Activated T-cell treated with anti-CD3 and anti-CD28 coated beads for 4 hours (primary cell): ENCODE results near the gene SPTBN4.
A peak's percentile ranks its signal among the peaks of the same experiment; 100 is the strongest.

Experiments
- DNase-seq: peaks from one replicate; pipeline ENCODE4 v3.0.0-alpha.2; 2020

The SPTBN4 gene

DNA sequence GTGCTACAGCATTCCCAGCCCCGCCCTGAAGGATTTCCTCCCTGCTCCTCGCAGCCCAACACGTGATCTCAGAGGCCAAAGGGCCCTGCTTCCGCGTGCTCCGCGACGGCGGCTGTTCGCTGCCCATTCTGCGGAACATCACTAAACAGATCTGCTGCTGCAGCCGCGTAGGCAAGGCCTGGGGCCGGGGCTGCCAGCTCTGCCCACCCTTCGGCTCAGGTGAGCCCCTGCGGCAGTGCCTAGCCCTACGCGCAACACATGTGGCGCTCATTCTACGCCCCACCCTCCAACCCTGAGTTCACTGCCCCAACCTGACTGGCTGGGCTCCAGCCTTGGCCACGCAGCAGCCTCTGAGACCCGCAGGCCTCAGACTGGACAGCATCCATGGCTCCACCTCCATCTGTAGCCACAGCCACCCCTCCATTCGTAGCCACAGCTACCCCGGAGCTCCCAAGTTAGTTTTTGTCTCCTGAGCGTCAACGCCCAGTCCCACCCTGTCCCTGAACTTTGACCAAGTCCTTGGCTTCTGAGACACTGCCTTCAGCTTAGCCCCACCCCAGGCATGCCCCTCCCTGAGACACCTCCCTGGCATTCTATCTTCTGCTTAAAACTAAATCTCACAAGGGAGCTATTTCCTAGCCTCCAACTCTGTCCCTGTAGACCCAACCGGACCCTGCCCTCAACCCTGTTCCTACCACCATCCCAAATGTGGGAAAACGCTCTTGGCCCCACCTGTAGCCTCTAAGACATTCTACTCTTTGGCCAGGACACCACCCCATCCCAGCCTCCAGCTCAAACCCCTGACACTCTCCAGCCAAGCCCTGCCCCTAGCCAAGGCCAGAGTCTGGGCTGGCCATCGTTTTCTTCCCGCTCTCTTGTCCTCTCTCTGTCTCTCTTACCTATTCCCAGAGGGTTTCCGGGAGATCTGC is 140.8 kb downstream of the SPTBN4 start:
- DNase-seq: no peak

- DNase-seq: no peak
Measured at GRCh38 chr19:40608240-40608621, 141.4 kb downstream of the SPTBN4 start.

DNA sequence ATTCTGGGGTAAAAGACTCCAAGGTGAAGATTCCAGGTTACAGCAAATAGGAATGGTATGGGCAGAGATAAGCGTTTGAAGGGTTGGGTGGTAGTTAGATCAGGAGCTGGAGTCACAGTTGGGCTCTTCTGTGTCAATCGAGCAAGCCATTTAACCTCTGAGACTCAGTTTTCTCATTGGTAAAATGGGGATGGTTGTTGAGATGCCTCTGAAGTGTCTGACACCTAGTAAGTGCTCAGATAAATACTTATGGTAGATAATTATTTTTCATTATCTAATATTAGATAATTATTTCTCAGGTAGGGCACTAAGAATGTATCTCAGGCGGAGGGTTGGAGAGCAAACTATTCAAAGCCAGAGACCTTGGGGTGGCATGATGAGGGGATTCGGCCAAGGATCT is 142.2 kb downstream of the SPTBN4 start:
- no peak for DNase-seq

DNA sequence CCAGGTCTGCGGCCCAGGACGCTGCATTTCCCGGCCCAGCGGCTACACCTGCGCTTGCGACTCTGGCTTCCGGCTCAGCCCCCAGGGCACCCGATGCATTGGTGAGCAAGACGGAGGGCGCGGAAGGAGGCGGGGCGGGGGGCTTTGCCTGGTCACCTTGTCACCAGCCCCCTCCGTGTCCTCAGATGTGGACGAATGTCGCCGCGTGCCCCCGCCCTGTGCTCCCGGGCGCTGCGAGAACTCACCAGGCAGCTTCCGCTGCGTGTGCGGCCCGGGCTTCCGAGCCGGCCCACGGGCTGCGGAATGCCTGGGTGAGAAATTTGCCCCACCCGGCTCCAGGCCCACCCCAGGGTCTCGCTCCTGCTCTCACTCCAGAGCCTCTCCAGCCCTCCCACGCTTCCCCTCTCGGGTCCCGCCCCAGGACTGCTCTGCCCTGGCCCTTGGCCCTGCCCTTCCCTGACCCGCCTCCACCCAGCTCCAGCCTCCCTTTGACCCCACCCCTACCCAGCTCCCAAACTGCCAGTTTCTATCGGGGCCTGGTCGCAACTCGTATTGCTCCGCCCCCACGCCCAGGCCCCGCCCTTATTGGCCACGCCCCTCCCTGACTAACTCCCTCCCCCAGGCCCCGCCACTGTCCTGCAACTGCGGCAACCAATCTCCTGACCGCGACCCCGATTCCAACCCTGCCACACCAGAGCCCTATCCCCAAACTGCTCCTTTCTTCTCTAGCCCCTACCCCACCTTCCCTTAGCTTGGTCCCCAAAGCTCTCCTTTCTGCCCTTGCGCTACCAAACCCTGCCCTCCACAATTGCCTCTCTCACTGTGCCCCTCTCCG is 143.0 kb downstream of the SPTBN4 start:
- peak; percentile 89 for DNase-seq

DNA sequence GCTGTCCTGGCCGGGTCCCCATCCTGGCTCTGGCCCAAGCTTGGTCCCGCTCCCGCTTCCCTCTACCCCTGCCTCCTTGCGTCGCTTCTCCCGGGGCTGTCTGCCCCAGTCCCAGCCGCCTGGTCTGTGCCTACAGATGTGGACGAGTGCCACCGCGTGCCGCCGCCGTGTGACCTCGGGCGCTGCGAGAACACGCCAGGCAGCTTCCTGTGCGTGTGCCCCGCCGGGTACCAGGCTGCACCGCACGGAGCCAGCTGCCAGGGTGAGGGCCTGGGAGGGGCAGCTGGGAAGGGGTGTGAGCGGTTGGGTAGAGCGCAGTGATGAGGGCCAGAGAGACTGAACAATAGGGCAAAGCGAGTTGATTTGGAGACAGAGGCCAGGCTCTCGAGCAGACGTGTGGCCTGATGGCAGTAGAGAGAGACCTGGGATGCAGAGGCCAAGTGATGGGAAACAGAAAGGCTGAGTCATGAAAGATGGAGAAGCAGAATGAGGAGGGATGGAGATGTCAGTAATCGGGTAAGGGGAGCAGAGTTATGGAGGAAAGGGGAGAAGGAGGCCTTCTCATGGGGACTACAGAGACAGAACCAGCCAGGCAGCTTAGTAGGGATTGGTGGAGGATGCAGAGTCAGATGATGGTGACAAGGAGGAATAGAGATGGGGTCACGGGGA is 143.7 kb downstream of the SPTBN4 start:
- DNase-seq: no peak

DNA sequence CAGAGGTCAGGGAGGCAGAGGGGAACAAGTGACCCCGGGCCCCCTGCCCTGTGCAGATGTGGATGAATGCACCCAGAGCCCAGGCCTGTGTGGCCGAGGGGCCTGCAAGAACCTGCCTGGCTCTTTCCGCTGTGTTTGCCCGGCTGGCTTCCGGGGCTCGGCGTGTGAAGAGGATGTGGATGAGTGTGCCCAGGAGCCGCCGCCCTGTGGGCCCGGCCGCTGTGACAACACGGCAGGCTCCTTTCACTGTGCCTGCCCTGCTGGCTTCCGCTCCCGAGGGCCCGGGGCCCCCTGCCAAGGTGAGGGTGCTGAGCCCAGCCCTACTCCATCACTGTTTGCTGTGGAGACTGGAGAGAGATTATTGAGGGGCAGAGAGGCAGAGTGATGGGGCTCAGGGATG is 144.3 kb downstream of the SPTBN4 start:
- no peak for DNase-seq

GRCh38 chr19:40611900-40612698 is 145.3 kb downstream of the SPTBN4 start:
- DNase-seq: no peak

GRCh38 chr19:40612831-40613689 is 146.3 kb downstream of the SPTBN4 start:
- peak; percentile 86 for DNase-seq

DNA sequence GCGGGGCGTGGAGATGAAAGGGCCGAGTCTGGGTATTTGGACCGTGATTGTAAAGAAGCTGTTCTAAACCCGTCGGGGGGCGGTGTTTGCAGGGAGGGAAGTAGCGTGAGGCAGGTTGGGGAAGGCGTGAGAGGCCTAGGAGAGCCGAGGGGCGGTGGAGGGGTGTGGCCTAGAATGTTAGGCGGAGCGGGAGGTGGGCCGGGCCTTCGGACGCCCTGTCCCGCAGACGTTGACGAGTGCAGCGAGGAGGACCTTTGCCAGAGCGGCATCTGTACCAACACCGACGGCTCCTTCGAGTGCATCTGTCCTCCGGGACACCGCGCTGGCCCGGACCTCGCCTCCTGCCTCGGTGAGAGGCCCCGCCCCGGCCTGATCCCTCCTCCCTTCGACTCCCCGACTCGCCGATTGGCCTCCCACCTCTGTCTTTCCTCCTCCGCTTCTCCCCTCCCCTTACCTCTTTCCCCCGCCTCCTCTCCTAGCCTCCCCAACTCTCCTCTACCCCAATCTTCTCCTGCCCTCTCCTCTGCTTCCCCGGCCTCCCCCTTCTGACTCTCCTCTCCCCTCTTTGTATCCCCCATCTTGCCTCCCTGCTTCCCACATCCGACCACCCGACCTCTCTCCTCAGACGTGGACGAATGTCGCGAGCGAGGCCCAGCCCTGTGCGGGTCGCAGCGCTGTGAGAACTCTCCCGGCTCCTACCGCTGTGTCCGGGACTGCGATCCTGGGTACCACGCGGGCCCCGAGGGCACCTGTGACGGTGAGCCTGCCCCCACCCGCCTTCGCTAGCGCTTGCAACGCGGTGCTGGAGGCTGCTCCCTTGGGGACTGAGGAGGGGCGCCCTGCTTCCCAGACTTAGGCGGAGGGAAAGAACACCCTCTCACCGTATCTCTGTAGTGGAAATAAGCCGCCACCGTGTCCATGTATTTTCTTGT is 147.2 kb downstream of the SPTBN4 start:
- peak; percentile 84 for DNase-seq

DNA sequence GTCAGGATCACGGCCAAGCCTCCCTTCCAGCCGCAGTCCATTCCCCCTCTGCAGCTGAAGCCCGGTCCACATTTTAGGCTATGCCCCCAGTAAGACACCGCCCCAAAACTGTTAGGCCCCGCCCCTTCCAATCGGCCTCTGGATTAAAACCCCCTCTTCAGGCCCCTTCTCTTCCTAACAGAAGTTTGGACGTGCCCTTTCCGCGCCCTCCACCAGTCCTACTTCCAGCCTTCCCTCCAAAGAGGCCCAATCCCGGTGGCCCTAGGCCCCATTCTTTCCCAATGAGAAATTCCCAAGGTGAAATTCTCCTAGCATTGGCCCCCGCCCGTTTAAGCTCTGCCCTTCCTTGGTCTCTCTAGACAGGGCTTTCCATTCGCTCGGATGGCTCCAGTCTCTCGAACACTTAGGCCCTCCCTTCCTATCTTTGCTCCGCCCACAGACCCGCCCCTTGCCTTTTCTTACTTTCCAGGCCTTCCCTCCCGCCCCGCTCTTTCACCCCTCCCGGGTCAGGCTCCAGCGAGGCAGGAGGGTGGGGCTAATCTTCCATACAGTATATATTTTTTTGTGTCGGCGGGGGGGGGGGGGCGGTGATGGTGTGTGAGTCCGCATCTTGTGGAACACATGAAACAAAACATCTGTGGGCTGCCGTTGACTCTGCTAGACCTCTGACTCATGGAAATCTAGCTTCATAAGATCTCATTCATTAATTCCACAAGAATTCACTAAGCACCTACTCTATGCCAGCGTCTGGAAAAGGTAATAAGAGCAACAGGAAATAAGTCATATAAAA is 148.0 kb downstream of the SPTBN4 start:
- peak; percentile 98 for DNase-seq

DNA sequence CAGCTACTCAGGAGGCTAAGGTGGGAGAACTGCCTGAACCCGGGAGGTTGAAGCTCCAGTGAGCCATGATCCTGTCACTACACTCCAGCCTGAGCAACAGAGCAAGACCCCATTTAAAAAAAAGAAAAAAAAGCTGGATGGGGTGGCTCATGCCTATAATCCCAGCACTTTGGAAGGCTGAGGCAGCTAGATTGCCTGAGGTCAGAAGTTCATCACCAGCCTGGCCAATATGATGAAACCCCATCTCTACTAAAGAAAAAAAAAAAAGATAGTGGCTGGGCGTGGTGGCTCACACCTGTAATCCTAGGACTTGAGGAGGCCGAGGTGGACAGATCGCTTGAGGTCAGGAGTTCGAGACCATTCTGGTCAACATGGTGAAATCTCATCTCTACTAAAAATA is 149.4 kb downstream of the SPTBN4 start:
- DNase-seq: no peak

- DNase-seq: no peak
Measured at GRCh38 chr19:40616941-40617340, 150.1 kb downstream of the SPTBN4 start.

DNA sequence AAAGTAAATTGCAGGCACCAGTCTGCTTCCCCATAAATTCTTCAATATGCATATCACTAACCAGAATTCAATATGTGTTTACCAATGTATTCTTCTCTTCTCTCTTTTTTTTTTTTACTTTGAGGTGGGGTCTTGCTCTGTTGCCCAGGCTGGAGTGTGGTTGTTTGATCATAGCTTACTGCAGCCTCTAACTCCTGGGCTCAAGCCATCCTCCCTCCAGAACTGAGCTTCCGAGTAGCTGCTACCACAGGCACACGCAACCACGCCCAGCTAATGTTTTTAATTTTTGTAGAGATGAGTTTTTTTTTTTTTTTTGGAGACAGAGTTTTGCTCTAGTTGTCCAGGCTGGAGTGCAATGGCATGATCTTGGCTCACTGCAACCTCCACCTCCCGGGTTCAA is 151.2 kb downstream of the SPTBN4 start:
- no peak for DNase-seq

DNA sequence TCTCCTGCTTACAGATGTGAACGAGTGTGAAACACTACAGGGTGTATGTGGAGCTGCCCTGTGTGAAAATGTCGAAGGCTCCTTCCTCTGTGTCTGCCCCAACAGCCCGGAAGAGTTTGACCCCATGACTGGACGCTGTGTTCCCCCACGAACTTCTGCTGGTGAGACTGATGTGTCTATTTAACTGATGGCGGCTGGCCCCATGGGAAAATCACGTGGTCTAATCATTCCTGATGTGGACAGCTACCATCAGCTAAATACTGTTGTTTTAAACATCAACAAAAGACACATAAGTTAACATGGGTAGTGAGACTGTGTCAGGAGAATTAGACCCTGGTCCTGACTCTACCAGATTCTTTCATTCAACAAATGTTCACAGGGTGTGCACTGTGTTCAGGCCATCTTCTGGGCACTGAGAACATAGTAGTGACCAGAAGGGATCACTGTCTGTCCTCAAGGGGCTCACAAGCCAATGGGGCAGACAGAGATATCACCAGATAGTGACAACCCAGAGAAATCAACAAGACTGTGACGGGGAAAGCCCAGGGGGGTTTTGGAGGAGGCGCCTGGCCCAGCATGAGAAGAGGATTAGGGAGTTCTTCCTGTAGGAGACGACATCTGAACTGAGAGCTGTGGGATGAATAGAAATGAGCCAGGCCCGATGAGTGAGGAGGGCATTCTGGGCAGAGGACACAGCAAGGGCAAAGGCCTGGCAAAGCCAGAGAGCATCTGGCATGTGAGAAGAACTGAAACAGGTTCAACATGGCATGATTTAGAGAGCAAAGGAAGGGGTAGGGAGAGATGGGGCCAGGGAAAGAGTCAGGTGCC is 152.7 kb downstream of the SPTBN4 start:
- no peak for DNase-seq

DNA sequence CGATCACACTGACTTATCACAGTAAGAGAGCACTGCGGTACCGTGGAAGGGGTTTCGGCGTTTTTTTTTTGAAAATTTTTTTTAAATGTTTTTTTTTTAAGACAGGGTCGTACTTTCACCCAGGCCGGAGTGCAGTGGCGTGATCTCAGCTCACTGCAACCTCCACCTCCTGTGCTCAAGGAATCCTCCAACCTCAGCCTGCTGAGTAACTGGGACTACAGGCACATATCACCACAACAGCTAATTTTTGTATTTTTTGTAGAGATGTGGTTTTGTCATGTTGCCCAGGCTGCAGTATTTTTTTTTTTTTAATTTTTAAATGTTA is 153.3 kb downstream of the SPTBN4 start:
- no peak for DNase-seq

- DNase-seq: no peak
Measured at GRCh38 chr19:40621283-40621682, 154.5 kb downstream of the SPTBN4 start.

DNA sequence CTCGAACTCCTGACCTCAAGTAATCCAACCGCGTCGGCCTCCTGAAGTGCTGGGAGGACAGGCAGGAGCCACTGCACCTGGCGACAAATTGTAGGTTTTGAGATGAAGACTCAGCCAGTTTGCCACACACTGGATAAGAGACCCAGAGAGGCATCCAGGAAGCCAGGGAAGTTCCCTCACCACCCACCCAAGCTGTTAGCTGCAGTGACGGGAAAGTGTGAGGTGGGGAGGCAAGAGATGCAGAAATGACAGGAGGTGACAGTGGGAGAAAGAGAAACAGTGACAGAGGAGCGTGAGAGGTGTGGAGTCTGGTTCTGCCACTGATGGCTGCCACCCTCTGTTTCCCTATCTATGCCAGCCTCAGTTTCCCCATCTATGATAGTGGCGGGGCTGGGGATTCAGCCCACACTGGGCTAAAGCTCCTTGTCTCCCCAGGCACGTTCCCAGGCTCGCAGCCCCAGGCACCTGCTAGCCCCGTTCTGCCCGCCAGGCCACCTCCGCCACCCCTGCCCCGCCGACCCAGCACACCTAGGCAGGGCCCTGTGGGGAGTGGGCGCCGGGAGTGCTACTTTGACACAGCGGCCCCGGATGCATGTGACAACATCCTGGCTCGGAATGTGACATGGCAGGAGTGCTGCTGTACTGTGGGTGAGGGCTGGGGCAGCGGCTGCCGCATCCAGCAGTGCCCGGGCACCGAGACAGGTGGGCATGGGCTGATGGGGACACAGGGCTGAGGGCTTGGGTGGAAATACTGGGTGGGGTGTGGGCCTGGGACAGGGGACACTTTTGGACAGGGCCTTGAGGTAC is 155.4 kb downstream of the SPTBN4 start:
- no peak for DNase-seq

DNA sequence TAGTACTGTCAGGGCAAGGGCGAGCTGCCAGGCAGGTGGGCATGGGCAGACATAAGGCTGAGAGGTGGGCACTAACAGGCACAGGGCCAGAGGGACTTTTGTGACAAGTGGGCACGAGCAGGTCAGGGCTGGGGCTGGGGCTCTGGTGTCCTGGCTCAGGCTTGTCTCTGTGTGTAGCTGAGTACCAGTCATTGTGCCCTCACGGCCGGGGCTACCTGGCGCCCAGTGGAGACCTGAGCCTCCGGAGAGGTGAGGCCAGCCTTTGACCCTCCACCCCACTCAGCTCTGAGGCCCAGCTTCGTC is 155.9 kb downstream of the SPTBN4 start:
- DNase-seq: no peak
